Caco-2 (cell line): ENCODE data around the gene OR2V2. TPM values are rescaled to one million over a fixed set of nuclear protein-coding genes. Genes with fewer than 3 reads are reported as not detected.

Source experiments
- BruUV-seq: library from RNA; stranded (reverse); fragments of 400-500 nt; replicated peaks from 2 replicates; lab custom pipeline; 2021; lab: Mats Ljungman, UMichigan
- CTCF ChIA-PET: fragments of 300-600 bp; sonication (Branson Sonifier 250); formaldehyde crosslinking; loops from one replicate; lab custom pipeline; 2022; ENCODE audit warnings: antibody characterized with exemption; lab: Charles Lee
- POLR2A ChIA-PET: fragments of 300-600 bp; sonication (Branson Sonifier 250); formaldehyde crosslinking; loops from one replicate; lab custom pipeline; 2022; ENCODE audit warnings: antibody characterized with exemption; lab: Charles Lee
- DNase-seq, 2 experiments: peaks; one replicate each; pipeline versions ENCODE4 v3.0.0 to v3.0.0-alpha.2; 2020 to 2022
- H3K27me3 ChIP-seq: replicated peaks from 2 replicates; pipeline ENCODE4 v1.6.0; 2011; ENCODE audit warnings: low read length; ENCODE audit not compliant: control insufficient read depth, insufficient read depth
- H3K36me3 ChIP-seq: 2 replicates; pipeline ENCODE4 v1.5.1; 2011; ENCODE audit warnings: low read length; ENCODE audit not compliant: control insufficient read depth, insufficient read depth
- H3K4me1 ChIP-seq: fragments of 250-450 bp; sonication (Bioruptor Pico); 2 replicates; pipeline ENCODE4 v1.5.1; 2020; ENCODE audit warnings: mild to moderate bottlenecking
- H3K4me3 ChIP-seq: 2 replicates; pipeline ENCODE4 v1.5.1; 2011; ENCODE audit warnings: low read depth, mild to moderate bottlenecking, control low read depth, low read length
- H3K9me3 ChIP-seq: fragments of 250-450 bp; sonication (Bioruptor Pico); 2 replicates; pipeline ENCODE4 v1.5.1; 2020; ENCODE audit warnings: mild to moderate bottlenecking, moderate library complexity
- H3K27ac Mint-ChIP-seq: one replicate; pipeline ENCODE4 v1.8.0; 2022; ENCODE audit warnings: mixed read lengths; ENCODE audit not compliant: unreplicated experiment
- H3K27me3 Mint-ChIP-seq: one replicate; pipeline ENCODE4 v1.8.0; 2022; ENCODE audit warnings: mixed read lengths; ENCODE audit not compliant: insufficient read depth, unreplicated experiment
- H3K36me3 Mint-ChIP-seq: one replicate; pipeline ENCODE4 v1.8.0; 2022; ENCODE audit warnings: mild to moderate bottlenecking, mixed read lengths; ENCODE audit not compliant: insufficient read depth, unreplicated experiment
- H3K4me1 Mint-ChIP-seq: one replicate; pipeline ENCODE4 v1.8.0; 2022; ENCODE audit warnings: low read depth, mixed read lengths; ENCODE audit not compliant: unreplicated experiment
- H3K4me3 Mint-ChIP-seq: one replicate; pipeline ENCODE4 v1.8.0; 2022; ENCODE audit warnings: mild to moderate bottlenecking, moderate library complexity, mixed read lengths; ENCODE audit not compliant: unreplicated experiment
- H3K9me3 Mint-ChIP-seq: one replicate; pipeline ENCODE4 v1.8.0; 2022; ENCODE audit warnings: mixed read lengths; ENCODE audit not compliant: unreplicated experiment
- intact Hi-C: fragments of 100-400 bp; cut with micrococcal nuclease; formaldehyde crosslinking; loops from one replicate; pipeline ENCODE4 v1.10.0; 2022; ENCODE audit not compliant: unreplicated experiment
- total RNA-seq: library from RNA; stranded (reverse); gene quantifications from 2 replicates; pipeline ENCODE4 v1.2.3, GENCODE V29; 2022
- TF ChIP-seq, protein P1 (sequence below), 2 experiments: fragments of 200-600 bp in 1 of 2; IDR thresholded peaks; 1 replicate in 1 of 2; 2 replicates in 1 of 2; pipeline versions ENCODE4 v1.5.1 to v1.8.0; 2011 to 2022; ENCODE audit warnings: antibody characterized with exemption in 1 of 2, control low read depth in 1 of 2, inconsistent platforms in 1 of 2, low read depth in 1 of 2, low read length in 1 of 2, mild to moderate bottlenecking in 1 of 2, moderate library complexity in 1 of 2; ENCODE audit not compliant: insufficient read depth in 1 of 2, severe bottlenecking in 1 of 2, unreplicated experiment in 1 of 2

OR2V2 gene
- total RNA-seq, 1 experiment from 2014 or later = not detected

DNA sequence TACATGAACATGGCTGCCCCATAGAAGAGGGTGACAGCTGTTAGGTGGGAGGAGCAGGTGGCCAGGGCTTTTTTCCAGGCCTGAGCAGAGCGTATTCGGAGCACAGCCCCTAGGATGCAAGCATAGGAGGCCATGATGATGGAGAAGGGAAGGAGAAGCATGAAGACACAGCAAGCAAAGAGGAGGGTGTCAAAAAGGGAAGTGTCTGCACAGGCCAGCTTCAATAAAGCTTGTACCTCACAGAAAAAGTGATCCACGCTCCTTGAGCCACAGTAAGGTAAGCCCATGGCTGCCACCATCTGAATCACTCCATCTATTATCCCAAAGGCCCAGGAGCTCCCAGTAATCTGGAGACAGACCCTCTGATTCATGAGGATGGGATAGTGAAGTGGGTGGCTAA, 22.9 kb upstream of the OR2V2 start:
- intact Hi-C loops = no loop called here
- no peak overlapping the region for H3K27ac Mint-ChIP-seq
- ChIA-PET CTCF (no interaction called here), POLR2A (no interaction called here)
- no peaks in the 10 kb centered on the region for H3K9me3 Mint-ChIP-seq
- BruUV-seq = no TSS peak
- Histone ChIP-seq H3K4me1 (no peaks in the 10 kb centered on the region), H3K9me3 (no peaks in the 10 kb centered on the region), H3K27me3 (0 out of 2 replicates have a peak, but pooled peaks cover 2% of the 10 kb centered on the region), H3K36me3 (no peaks in the 10 kb centered on the region), H3K4me3 (no peak overlapping the region)
- no peaks in the 10 kb centered on the region for H3K36me3 Mint-ChIP-seq
- no peak overlapping the region for H3K4me3 Mint-ChIP-seq
- DNase-seq = no peak
- TF ChIP-seq, protein P1, sequence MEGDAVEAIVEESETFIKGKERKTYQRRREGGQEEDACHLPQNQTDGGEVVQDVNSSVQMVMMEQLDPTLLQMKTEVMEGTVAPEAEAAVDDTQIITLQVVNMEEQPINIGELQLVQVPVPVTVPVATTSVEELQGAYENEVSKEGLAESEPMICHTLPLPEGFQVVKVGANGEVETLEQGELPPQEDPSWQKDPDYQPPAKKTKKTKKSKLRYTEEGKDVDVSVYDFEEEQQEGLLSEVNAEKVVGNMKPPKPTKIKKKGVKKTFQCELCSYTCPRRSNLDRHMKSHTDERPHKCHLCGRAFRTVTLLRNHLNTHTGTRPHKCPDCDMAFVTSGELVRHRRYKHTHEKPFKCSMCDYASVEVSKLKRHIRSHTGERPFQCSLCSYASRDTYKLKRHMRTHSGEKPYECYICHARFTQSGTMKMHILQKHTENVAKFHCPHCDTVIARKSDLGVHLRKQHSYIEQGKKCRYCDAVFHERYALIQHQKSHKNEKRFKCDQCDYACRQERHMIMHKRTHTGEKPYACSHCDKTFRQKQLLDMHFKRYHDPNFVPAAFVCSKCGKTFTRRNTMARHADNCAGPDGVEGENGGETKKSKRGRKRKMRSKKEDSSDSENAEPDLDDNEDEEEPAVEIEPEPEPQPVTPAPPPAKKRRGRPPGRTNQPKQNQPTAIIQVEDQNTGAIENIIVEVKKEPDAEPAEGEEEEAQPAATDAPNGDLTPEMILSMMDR (IDR thresholded peaks at IDR 0.05; ENCODE audit: insufficient read depth in 1 of 2, low read depth in 1 of 2, low read length in 1 of 2, severe bottlenecking in 1 of 2, unreplicated experiment in 1 of 2) = no peak
- H3K27me3 Mint-ChIP-seq = peaks cover 17% of the 10 kb centered on the region
- H3K4me1 Mint-ChIP-seq = no peaks in the 10 kb centered on the region

GRCh38 chr5:181126841-181127240, 20.5 kb upstream of the OR2V2 start:
- H3K4me1 Mint-ChIP-seq = no peaks in the 10 kb centered on the region
- H3K4me1 ChIP-seq = no peaks in the 10 kb centered on the region
- H3K36me3 Mint-ChIP-seq = no peaks in the 10 kb centered on the region
- TF ChIP-seq, protein P1 (IDR thresholded peaks at IDR 0.05; ENCODE audit: insufficient read depth in 1 of 2, low read depth in 1 of 2, low read length in 1 of 2, severe bottlenecking in 1 of 2, unreplicated experiment in 1 of 2) = no peak
- H3K27me3 Mint-ChIP-seq = peaks cover 25% of the 10 kb centered on the region
- ChIA-PET CTCF (no interaction called here), POLR2A (no interaction called here)
- intact Hi-C loops = no loop called here
- BruUV-seq = no TSS peak
- no peaks in the 10 kb centered on the region for H3K36me3 ChIP-seq
- H3K27ac Mint-ChIP-seq = no peak overlapping the region
- no peak overlapping the region for H3K4me3 Mint-ChIP-seq
- 0 out of 2 replicates have a peak, but pooled peaks cover 2% of the 10 kb centered on the region for H3K27me3 ChIP-seq
- no peak for DNase-seq
- H3K9me3 ChIP-seq = no peaks in the 10 kb centered on the region
- H3K9me3 Mint-ChIP-seq = no peaks in the 10 kb centered on the region
- H3K4me3 ChIP-seq = no peak overlapping the region

GRCh38 chr5:181127456-181127855, 19.9 kb upstream of the OR2V2 start:
- no peak for DNase-seq
- TF ChIP-seq, protein P1 (IDR thresholded peaks at IDR 0.05; ENCODE audit: insufficient read depth in 1 of 2, low read depth in 1 of 2, low read length in 1 of 2, severe bottlenecking in 1 of 2, unreplicated experiment in 1 of 2) = no peak
- Histone ChIP-seq H3K4me3 (no peak overlapping the region), H3K4me1 (no peaks in the 10 kb centered on the region), H3K9me3 (no peaks in the 10 kb centered on the region), H3K36me3 (no peaks in the 10 kb centered on the region), H3K27me3 (0 out of 2 replicates have a peak, but pooled peaks cover 2% of the 10 kb centered on the region)
- ChIA-PET POLR2A (no interaction called here), CTCF (no interaction called here)
- no peaks in the 10 kb centered on the region for H3K9me3 Mint-ChIP-seq
- no peak overlapping the region for H3K4me3 Mint-ChIP-seq
- H3K27me3 Mint-ChIP-seq = peaks cover 25% of the 10 kb centered on the region
- BruUV-seq = no TSS peak
- no peaks in the 10 kb centered on the region for H3K36me3 Mint-ChIP-seq
- no peaks in the 10 kb centered on the region for H3K4me1 Mint-ChIP-seq
- intact Hi-C loops = no loop called here
- no peak overlapping the region for H3K27ac Mint-ChIP-seq
